ENCODE results near the gene SEPSECS.
"Not testable (repeated sequence)": the region's sequence is repeated elsewhere in the genome, so short reads cannot be mapped to it uniquely, and the experiment has no call there.

SEPSECS gene

DNA sequence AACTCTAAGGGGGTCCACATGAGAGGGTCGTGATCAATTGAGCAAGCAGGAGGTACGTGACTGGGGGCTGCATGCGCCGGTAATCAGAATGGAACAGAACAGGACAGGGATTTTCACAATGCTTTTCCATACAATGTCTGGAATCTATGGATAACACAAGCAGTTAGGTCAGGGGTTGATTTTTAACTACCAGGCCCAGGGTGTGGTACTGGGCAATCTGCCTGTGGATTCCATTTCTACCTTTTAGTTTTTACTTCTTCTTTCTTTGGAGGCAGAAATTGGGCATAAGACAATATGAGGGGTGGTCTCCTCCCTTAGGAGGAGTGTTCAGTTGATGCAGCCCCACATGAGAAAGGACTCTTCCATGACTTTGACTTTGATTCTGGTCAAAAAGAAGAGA is 76.8 kb downstream of the SEPSECS start:
- not testable (repeated sequence) for DNase-seq (ENCODE audit: low read depth in 2 of 2)

DNA sequence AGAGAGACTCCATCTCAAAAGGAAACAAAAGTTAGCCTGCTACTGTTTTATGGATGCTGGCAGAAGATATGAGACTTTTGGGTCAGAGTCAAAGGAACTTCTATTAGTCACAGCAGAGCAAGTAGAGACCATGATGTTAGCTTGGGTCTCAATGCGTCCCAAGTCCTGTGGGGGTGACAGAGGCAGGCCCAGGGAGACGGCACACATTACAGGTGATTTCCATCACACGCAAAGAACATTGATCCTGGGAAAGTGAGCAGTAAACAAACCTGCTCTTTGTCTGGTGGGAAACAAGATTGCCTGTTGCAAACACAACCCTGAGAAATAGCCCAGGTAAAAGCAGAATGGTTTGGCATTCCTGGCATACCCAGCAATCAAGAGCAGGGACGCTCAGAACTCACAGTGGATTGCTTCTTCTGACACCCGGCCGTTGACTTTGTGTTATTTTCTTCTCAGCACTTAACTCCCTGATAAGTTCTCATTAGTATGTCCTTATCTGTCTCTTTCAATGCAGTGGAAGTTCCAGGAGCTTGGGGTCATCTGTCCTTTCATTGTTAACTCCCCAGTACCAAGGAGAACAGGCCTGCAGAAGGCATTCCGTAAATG is 78.3 kb downstream of the SEPSECS start:
- DNase-seq (ENCODE audit: low read depth in 2 of 2) = no peak

DNA sequence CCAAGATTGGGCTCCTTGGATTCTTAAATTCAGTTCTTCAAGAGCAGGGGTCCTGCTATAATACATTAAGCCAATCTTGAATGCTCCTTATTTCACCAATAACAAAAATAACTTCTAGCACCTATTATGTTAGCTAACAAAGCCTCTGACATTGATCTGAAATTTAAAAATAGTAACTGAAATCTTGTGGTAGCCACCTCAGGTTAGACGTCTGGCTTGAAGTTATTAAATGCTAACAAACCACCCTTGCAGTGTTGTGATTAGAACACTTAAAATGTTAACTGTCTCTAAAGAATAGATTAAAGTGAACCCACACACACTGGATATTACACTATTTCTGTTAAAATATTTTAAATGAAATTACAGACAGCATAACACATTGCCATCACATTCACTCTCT is 79.7 kb downstream of the SEPSECS start:
- no peak for DNase-seq (ENCODE audit: low read depth in 2 of 2)

DNA sequence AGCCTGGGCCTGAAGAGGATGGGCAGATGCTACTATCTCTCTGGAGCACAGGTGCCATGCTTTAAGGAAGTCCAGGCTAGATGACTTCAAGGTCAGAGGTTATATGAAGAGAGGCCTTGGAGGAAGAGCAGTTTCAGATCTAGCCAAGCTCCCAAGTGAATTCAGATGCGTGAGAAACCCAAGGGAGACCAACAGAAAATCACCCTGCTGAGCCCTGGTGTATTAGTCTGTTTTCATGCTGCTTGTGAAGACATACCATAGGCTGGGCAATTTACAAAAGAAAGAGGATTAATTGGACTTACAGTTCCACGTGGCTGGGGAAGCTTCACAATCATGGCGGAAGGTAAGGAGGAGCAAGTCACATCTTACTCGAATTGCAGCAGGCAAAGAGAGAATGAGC is 81.7 kb downstream of the SEPSECS start:
- no peak for DNase-seq (ENCODE audit: low read depth in 2 of 2)

DNA sequence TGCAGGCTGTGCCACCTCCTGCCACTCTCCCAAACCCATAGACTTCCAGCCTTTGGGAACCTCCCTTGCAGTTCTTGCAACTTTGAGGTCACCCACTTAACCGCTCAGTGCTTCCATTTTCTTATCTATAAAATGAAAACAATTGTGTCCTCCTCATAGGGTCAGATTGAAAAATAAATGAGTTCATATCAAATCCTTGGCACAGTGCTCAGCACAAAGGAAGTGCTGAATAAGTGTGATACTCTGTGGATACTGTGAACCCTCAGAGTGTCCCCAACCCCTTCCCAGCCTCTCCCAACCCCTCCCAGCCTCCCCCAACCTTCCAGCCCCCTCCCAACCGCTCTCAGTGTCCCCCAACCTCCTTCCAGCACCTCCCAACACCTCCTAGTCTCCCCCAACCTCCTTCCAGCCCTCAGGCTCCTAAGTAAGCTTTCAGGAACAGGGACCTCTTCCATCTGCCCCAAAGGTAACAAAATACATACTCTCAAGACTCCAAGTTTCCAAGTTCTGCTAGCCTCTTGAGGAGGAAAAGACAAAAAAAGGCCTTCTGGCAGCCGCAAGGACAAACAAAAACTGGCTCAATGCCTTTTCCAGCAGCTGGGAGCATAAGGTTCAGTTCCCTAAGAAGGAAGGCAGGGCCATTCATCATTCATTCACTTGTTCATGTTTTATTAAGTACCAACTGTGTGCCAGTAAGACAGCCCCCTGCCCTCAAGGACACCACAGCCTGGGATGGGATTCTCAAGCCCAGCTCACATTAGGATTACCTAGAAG is 83.4 kb downstream of the SEPSECS start:
- DNase-seq (ENCODE audit: low read depth in 2 of 2) = no peak

DNA sequence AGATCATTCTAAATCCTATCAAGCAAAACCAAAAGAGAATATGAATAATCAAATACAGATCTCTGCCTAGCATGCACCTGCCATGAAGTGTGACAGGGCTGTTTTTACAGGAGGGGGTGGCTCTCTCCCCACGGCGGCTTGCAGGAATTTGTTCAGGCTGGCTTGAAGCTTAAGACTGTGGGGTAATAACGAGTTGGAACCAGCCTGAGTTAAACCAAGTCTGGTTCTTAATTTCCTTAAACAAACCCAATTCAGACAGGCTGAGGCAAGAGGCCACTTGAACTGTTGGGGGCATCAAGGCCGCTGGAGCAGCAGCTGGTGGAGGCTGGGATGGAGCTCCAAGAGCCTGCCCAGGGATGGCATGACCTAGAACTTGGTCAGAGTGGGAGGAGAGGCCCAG is 84.4 kb downstream of the SEPSECS start:
- DNase-seq (ENCODE audit: low read depth in 2 of 2) = no peak

DNA sequence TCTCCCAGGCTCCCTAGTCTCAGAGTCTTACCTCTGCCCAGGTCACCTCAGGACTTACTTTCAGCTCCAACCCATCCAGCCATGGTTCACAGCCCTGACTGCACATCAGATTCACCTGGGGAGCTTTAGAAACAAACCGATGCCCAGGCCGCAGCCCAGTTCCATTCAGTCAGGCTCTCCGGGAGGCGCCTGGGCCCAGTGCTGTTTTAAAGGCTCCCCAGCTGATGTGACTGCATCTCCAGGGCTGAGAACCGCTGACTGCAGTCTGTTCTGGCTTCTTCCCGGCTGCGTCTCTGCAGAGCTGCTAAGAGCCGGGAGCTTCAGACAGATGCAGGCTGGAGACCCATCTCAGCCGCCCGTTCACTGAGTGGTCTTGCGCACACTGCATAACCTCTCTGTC is 85.1 kb downstream of the SEPSECS start:
- DNase-seq (ENCODE audit: low read depth in 2 of 2) = no peak

DNA sequence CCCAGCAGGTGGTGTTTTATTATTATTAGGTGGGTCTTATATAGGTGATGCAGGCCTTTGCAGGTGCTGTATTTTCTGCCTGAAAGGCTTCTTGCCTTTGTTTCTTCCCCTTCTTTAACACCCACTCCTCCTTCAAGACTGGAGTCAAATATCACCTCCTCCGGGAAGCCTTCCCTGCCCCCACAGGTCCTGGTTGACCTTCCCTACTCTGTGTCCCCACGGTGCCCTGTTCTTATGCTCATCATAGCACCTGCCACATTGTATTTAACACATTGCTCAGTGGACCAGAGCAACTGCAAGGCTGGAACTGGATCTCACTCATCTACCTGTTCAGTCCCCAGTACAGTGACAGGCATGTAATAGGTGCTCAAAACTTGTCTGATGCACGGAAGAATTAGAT is 89.7 kb downstream of the SEPSECS start:
- DNase-seq (ENCODE audit: low read depth in 2 of 2) = no peak

Data from stimulated activated CD8-positive, alpha-beta memory T cell treated with anti-CD3 and anti-CD28 coated beads, Interleukin-15, amount 100 ng/mL, for 4 hours (primary cell).